GM12865 (cell line): ENCODE data around the gene HADHA.

Experiments
- DNase-seq: peaks from one replicate; pipeline ENCODE4 v3.0.0; 2010; ENCODE audit warnings: low read depth
- H3K4me3 ChIP-seq: 2 replicates; pipeline ENCODE4 v1.5.1; 2011; ENCODE audit warnings: mild to moderate bottlenecking, low read depth, low read length, control low read depth
- CTCF ChIP-seq: IDR thresholded peaks from 2 replicates; pipeline ENCODE4 v1.5.1; 2011; ENCODE audit warnings: low read length, control low read depth, low read depth, inconsistent platforms; ENCODE audit not compliant: insufficient read depth; ENCODE audit errors: missing control alignments

The HADHA gene

GRCh38 chr2:26281226-26281625, 36.8 kb upstream of the HADHA start:
- H3K4me3 ChIP-seq, result no peak overlapping the region
- no peak for TF ChIP-seq CTCF
- no peak for DNase-seq

- no peak for TF ChIP-seq CTCF
- H3K4me3 ChIP-seq, result no peak overlapping the region
- no peak for DNase-seq
These were observed 35.5 kb upstream of the HADHA start for GRCh38 chr2:26279886-26280285.

- DNase-seq, result no peak
- H3K4me3 ChIP-seq, result no peak overlapping the region
- no peak for TF ChIP-seq CTCF
These were observed 32.2 kb upstream of the HADHA start for GRCh38 chr2:26276484-26277227.

- H3K4me3 ChIP-seq, result no peak overlapping the region
- DNase-seq, result no peak
- TF ChIP-seq CTCF, result no peak
These were observed 29.7 kb upstream of the HADHA start for GRCh38 chr2:26274058-26274613.

- H3K4me3 ChIP-seq, result no peak overlapping the region
- no peak for TF ChIP-seq CTCF
- no peak for DNase-seq
These were observed 29.1 kb upstream of the HADHA start for GRCh38 chr2:26273501-26273900.

- DNase-seq, result no peak
- TF ChIP-seq CTCF, result no peak
- no peak overlapping the region for H3K4me3 ChIP-seq
These were observed 25.9 kb upstream of the HADHA start for GRCh38 chr2:26270373-26270772.
